Nephron (organoid): ENCODE measurements around the gene REEP2.

Experiments used
- H3K27ac Mint-ChIP-seq, 3 experiments: 2 replicates each; pipeline ENCODE4 v1.8.0; 2020; ENCODE audit warnings: mixed read lengths in 3 of 3, mild to moderate bottlenecking in 2 of 3, moderate library complexity in 1 of 3
- H3K27me3 Mint-ChIP-seq: 2 replicates; pipeline ENCODE4 v1.8.0; 2021; ENCODE audit warnings: low read depth, mild to moderate bottlenecking, moderate library complexity, mixed read lengths
- H3K36me3 Mint-ChIP-seq: 2 replicates; pipeline ENCODE4 v1.8.0; 2020; ENCODE audit warnings: low read depth, mixed read lengths
- H3K4me1 Mint-ChIP-seq: 2 replicates; pipeline ENCODE4 v1.8.0; 2020; ENCODE audit warnings: mixed read lengths
- H3K4me3 Mint-ChIP-seq, 3 experiments: 2 replicates each; pipeline ENCODE4 v1.8.0; 2020; ENCODE audit warnings: mild to moderate bottlenecking in 3 of 3, mixed read lengths in 3 of 3, moderate library complexity in 2 of 3
- H3K9me3 Mint-ChIP-seq: 2 replicates; pipeline ENCODE4 v1.8.0; 2020; ENCODE audit warnings: mixed read lengths
- TF ChIP-seq, protein P1 (sequence below), 3 experiments: fragments of 200-600 bp; sonication (generic); IDR thresholded peaks; one replicate each; pipeline ENCODE4 v1.5.0; 2021; ENCODE audit warnings: antibody characterized with exemption in 3 of 3; ENCODE audit not compliant: unreplicated experiment in 3 of 3

REEP2 gene

DNA sequence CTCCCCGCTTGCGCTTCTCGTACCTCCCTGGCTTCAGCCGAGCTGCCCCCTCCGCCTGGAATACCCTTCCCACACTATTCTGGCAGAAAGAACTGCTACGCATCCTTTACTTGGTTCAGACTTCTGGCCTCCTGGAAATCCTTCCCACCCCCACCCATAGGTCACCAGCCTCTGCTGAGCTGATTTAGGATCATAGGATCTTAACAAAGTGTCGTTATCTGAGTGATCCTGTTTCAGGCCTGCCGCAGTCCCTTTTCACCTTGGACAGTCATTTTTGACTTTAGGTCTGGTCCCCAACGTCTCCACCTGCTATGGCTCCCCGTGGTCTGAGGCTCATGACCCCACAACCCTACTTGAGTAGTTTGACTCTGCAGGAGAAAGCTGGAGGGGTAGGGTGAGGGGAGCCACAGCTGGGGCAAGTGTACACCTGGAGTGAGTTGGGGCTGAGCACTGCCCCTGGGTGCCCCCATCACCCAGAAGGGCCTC is 53.7 kb downstream of the REEP2 start:
- peaks cover 21% of the 10 kb centered on the region for H3K27me3 Mint-ChIP-seq
- peaks cover 42% of the 10 kb centered on the region for H3K4me1 Mint-ChIP-seq
- H3K36me3 Mint-ChIP-seq: no peaks in the 10 kb centered on the region
- no peaks in the 10 kb centered on the region for H3K9me3 Mint-ChIP-seq
- H3K27ac Mint-ChIP-seq: peak overlapping the region; percentile 75 to 85 (median 83)
- TF ChIP-seq, protein P1, sequence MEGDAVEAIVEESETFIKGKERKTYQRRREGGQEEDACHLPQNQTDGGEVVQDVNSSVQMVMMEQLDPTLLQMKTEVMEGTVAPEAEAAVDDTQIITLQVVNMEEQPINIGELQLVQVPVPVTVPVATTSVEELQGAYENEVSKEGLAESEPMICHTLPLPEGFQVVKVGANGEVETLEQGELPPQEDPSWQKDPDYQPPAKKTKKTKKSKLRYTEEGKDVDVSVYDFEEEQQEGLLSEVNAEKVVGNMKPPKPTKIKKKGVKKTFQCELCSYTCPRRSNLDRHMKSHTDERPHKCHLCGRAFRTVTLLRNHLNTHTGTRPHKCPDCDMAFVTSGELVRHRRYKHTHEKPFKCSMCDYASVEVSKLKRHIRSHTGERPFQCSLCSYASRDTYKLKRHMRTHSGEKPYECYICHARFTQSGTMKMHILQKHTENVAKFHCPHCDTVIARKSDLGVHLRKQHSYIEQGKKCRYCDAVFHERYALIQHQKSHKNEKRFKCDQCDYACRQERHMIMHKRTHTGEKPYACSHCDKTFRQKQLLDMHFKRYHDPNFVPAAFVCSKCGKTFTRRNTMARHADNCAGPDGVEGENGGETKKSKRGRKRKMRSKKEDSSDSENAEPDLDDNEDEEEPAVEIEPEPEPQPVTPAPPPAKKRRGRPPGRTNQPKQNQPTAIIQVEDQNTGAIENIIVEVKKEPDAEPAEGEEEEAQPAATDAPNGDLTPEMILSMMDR (IDR thresholded peaks at IDR 0.05; ENCODE audit: unreplicated experiment in 3 of 3): no peak
- peak overlapping the region; percentile 84 to 93 (median 92) for H3K4me3 Mint-ChIP-seq

DNA sequence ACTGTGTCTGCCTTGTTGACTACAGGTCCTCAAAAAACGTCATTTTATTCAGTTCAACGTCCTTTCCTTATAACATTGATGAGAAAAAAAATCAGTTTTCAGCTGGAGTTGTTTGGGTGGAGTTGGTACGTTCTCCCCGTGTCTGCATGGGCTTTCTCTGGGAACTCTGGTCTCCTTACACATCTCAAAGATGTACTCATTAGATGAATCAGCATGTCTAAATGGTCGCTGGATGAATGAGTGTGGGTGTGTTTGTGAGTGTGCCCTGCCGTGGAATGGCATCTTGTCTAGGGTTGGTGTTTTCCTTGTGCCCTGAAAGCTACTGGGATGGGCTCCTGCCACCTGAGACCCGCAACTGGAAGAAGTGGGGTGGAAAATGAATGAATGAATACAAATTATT is 56.5 kb downstream of the REEP2 start:
- Mint-ChIP-seq H3K9me3 (no peaks in the 10 kb centered on the region), H3K36me3 (no peaks in the 10 kb centered on the region)

More for the DNA sequence above, 56.5 kb downstream of the REEP2 start:
- TF ChIP-seq, protein P1 (IDR thresholded peaks at IDR 0.05; ENCODE audit: unreplicated experiment in 3 of 3): no peak
- H3K4me1 Mint-ChIP-seq: peaks cover 31% of the 10 kb centered on the region
- peaks cover 10% of the 10 kb centered on the region for H3K27me3 Mint-ChIP-seq
- peak overlapping the region in 1 of 3 experiments; percentile 69 for H3K4me3 Mint-ChIP-seq
- H3K27ac Mint-ChIP-seq: peak overlapping the region in 1 of 3 experiments; percentile 65
